Measurements from ENCODE around the gene CAMK2D. TPM values are rescaled to one million over a fixed set of nuclear protein-coding genes. Genes with fewer than 3 reads are reported as not detected.

CAMK2D gene
- total and polyA plus RNA-seq, 5 donors, result 77.2 to 177 (median 150) TPM

DNA sequence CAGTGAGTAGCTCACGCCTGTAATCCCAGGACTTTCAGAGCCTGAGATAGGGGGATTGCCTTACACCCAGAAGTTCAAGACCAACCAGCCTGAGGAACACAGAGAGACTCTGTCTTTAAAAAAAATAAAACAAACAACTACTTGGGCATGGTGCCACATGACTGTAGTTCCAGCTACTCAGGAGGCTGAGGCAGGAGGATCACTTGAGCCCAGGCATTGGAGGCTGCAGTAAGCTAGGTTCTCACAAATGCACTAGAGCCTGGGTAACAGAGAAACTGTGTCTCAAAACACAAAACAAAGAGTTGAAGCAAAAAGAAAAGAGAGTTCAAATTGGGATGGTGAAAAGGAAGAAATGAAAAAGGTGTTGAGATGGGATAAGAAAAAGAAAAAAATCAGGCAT is 10.8 kb downstream of the CAMK2D start:
- no peak overlapping the region for H3K4me3 ChIP-seq (ENCODE audit: low read length)
- H3K27me3 ChIP-seq (ENCODE audit: control insufficient read depth, insufficient read depth), result no peaks in the 10 kb centered on the region
- intact Hi-C loops (cut with DNase I), result loop anchor here in 2 of 4 donors (10.0 kb wide), 2 partner anchors 46 to 76 kb away; no protein-coding TSS in a partner anchor
- no peak overlapping the region for H3K27ac ChIP-seq (ENCODE audit: low read length)
- H3K9me3 ChIP-seq (ENCODE audit: control insufficient read depth, low read length), result no peaks in the 10 kb centered on the region
- H3K4me1 ChIP-seq (ENCODE audit: control insufficient read depth, insufficient read depth, low read length), result no peaks in the 10 kb centered on the region
- 89% methylated on average over 1 of the region's 1 CpG for WGBS
- no peak for ATAC-seq
- no peak for DNase-seq

DNA sequence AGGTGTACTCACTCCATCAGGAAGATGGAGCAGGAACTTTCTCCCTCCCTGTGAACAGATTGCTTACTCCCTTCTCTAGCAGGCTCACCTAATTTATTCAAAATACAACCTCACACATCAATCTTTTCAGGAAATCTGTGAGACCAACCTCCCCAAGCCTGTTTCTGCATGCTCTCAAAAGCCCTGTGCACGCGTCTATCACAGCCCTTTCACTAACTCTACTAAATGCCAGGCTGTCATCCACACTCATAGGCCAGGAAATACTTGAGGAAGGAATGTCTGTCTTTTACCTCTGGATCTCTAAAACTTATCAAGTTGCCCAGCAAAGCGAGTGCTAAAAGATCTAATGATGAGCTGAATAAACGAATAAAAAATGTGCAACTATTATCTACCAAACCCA is 11.2 kb downstream of the CAMK2D start:
- H3K27me3 ChIP-seq (ENCODE audit: control insufficient read depth, insufficient read depth), result no peaks in the 10 kb centered on the region
- intact Hi-C loops (cut with DNase I), result loop anchor here in 2 of 4 donors (10.0 kb wide), 2 partner anchors 45 to 75 kb away; no protein-coding TSS in a partner anchor
- ATAC-seq, result no peak
- 76% methylated on average over 4 of the region's 4 CpGs for WGBS
- no peaks in the 10 kb centered on the region for H3K4me1 ChIP-seq (ENCODE audit: control insufficient read depth, insufficient read depth, low read length)
- DNase-seq, result no peak
- no peak overlapping the region for H3K27ac ChIP-seq (ENCODE audit: low read length)
- no peak overlapping the region for H3K4me3 ChIP-seq (ENCODE audit: low read length)
- H3K9me3 ChIP-seq (ENCODE audit: control insufficient read depth, low read length), result no peaks in the 10 kb centered on the region

DNA sequence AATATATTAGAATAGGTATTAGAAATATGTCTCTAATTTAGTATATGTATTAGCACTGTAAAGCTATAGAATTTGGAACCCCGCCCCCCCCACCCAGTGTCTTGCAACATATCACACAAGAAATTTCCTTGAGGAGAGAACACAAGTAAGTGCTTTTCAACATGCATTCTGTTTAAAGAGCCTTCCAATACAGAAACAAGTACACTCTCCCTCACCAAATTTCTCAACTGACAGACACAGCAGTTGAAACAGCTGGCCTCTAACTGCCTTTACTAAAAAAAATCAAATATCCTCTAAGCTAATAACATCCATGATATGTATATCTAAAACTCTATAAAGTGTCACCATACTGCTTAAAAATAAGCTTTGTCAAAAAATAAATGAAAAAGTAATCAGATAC is 12.4 kb downstream of the CAMK2D start:
- no peaks in the 10 kb centered on the region for H3K9me3 ChIP-seq (ENCODE audit: control insufficient read depth, low read length)
- ATAC-seq, result no peak
- intact Hi-C loops (cut with DNase I), result no loop called here
- DNase-seq, result no peak
- no peaks in the 10 kb centered on the region for H3K4me1 ChIP-seq (ENCODE audit: control insufficient read depth, insufficient read depth, low read length)
- WGBS, result 92% methylated on average over 1 of the region's 1 CpG
- no peaks in the 10 kb centered on the region for H3K27me3 ChIP-seq (ENCODE audit: control insufficient read depth, insufficient read depth)
- no peak overlapping the region for H3K4me3 ChIP-seq (ENCODE audit: low read length)
- H3K27ac ChIP-seq (ENCODE audit: low read length), result no peak overlapping the region

DNA sequence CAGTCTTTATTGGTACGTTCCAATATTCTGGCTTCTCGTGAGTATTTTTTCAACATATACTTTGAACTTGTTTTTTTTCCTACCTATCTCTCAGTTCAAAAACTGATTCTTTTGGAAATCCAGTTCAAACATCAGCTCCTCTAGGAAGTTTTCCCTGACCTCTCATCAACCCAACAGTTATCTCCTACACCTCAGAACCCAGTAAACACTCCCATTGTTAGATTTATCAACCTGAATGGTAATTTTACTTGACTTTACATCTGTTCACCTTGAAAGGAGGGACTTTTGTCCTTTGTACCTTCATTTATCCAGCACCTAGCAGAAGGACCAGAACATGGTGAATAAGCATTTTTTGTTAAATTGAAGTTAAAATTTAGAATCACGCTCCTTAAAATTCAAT is 13.6 kb downstream of the CAMK2D start:
- ATAC-seq (no peak), DNase-seq (no peak)
- Histone ChIP-seq H3K27me3 (ENCODE audit: control insufficient read depth, insufficient read depth) (no peaks in the 10 kb centered on the region), H3K9me3 (ENCODE audit: control insufficient read depth, low read length) (no peaks in the 10 kb centered on the region), H3K4me1 (ENCODE audit: control insufficient read depth, insufficient read depth, low read length) (no peaks in the 10 kb centered on the region), H3K4me3 (ENCODE audit: low read length) (no peak overlapping the region), H3K27ac (ENCODE audit: low read length) (no peak overlapping the region)
- intact Hi-C loops (cut with DNase I), result no loop called here
- 95% methylated on average over 3 of the region's 3 CpGs for WGBS

DNA sequence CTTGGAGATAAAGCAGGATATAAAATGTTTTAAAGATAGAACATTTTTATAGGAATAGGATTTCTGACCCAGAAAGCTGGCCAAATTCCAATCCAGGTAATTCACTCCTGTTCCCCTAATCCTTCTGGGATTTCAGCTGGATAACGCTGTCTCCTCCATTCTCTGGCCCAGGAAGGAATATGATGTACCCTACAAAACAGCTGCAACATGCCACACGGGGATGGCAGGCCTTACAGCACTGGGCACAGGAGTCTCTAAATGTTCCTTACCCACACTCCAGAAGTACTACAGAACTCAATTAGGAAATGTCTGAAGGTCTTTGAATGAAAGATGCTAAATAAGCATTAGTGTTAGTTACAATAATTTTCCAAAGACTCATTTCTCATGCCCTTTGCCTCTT is 15.8 kb downstream of the CAMK2D start:
- H3K9me3 ChIP-seq (ENCODE audit: control insufficient read depth, low read length), result no peaks in the 10 kb centered on the region
- intact Hi-C loops (cut with DNase I), result no loop called here
- no peak overlapping the region for H3K4me3 ChIP-seq (ENCODE audit: low read length)
- ATAC-seq (no peak), DNase-seq (no peak)
- peaks cover 2% of the 10 kb centered on the region for H3K4me1 ChIP-seq (ENCODE audit: control insufficient read depth, insufficient read depth, low read length)
- 94% methylated on average over 2 of the region's 2 CpGs for WGBS
- no peak overlapping the region for H3K27ac ChIP-seq (ENCODE audit: low read length)
- H3K27me3 ChIP-seq (ENCODE audit: control insufficient read depth, insufficient read depth), result no peaks in the 10 kb centered on the region

DNA sequence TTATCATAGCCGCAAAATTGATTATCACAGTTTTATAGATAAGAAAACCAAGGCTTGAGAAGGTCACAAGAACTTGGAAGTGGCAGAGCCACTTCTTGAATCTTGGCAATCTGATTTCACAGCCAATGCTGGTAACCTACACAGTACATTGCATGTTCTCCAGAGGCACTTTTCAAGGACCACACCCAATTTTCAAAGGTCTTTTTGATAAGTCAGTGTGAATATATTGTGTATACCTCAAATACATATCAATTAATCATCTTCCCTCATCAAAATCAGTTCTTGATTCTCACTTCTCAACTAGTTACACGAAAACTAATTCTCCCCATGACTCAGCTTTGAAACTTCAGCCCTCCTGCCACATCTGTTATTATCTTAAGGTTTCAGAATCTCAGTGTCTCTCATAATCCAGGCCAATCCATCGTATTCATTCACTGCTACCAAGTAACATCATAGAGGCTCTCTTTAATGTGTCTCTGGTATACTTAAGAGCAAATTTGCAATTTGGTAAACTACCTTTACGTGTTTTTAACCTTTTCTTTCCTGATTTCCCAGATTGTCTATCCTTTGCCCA is 16.8 kb downstream of the CAMK2D start:
- Histone ChIP-seq H3K9me3 (ENCODE audit: control insufficient read depth, low read length) (no peaks in the 10 kb centered on the region), H3K4me3 (ENCODE audit: low read length) (no peak overlapping the region), H3K27me3 (ENCODE audit: control insufficient read depth, insufficient read depth) (no peaks in the 10 kb centered on the region), H3K27ac (ENCODE audit: low read length) (no peak overlapping the region), H3K4me1 (ENCODE audit: control insufficient read depth, insufficient read depth, low read length) (peaks cover 2% of the 10 kb centered on the region)
- no peak for ATAC-seq
- DNase-seq, result no peak
- intact Hi-C loops (cut with DNase I), result no loop called here
- WGBS, result 88% methylated on average over 4 of the region's 4 CpGs

DNA sequence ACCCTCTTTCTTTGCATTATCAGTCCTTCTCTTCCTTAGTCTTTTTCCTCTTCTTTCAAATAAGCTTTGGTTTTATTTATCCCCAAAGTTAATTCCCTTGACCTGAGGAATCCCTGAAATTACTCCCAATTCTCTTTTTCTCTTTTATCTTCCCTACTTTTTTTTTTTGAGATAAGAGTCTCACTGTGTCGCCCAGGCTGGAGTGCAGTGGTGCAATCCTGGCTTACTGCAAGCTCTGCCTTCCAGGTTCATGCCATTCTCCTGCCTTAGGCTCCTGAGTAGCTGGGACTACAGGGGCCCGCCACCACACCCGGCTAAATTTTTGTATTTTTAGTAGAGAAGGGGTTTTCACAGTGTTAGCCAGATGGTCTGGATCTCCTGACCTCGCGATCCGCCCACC is 17.8 kb downstream of the CAMK2D start:
- 90% methylated on average over 6 of the region's 6 CpGs for WGBS
- H3K9me3 ChIP-seq (ENCODE audit: control insufficient read depth, low read length), result no peaks in the 10 kb centered on the region
- H3K27ac ChIP-seq (ENCODE audit: low read length), result no peak overlapping the region
- ATAC-seq (no peak), DNase-seq (no peak)
- no peak overlapping the region for H3K4me3 ChIP-seq (ENCODE audit: low read length)
- peaks cover 4% of the 10 kb centered on the region for H3K4me1 ChIP-seq (ENCODE audit: control insufficient read depth, insufficient read depth, low read length)
- H3K27me3 ChIP-seq (ENCODE audit: control insufficient read depth, insufficient read depth), result no peaks in the 10 kb centered on the region
- intact Hi-C loops (cut with DNase I), result loop anchor here in 1 of 4 donors (2.0 kb wide), 1 partner anchor 37 kb away; no protein-coding TSS in a partner anchor

DNA sequence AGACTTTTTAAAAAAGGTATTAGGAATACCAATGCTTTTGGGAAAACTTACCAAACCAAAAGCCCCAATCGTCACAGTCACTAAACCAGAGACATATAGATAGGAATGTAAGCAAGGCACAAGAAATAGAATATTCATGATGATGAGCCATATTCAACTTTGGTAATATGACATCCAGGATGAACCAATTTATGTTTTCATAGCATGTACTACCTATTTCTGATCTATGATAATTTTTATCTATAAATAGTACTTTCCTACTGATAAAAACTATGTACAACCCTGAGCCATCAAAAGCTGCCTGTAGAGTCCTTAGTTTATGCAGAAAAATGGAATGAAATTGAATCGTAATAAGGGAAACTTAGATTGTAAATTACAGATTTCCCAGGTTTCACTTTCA is 18.9 kb downstream of the CAMK2D start:
- 86% methylated on average over 2 of the region's 2 CpGs for WGBS

DNA sequence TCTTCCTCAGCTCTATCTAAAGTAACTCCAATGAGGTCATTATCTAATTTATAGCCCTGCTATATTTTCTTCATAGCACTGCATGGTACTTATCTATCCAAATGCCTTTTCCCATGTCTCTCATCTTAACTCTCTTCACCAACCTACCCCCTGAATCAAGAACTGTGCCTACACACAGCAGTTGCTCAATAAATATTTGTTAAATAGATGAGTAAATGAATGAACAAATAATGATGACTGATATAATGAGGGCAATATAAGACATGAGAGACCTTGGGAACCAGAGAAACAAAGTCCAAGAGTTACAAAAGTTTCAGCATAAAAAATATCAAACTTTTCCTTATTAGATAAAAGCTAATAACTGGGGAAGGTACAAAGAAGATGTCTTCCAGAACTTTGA is 19.6 kb downstream of the CAMK2D start:
- H3K27ac ChIP-seq (ENCODE audit: low read length), result no peak overlapping the region
- DNase-seq (no peak), ATAC-seq (no peak)
- no peak overlapping the region for H3K4me3 ChIP-seq (ENCODE audit: low read length)
- H3K9me3 ChIP-seq (ENCODE audit: control insufficient read depth, low read length), result no peaks in the 10 kb centered on the region
- intact Hi-C loops (cut with DNase I), result loop anchor here in 1 of 4 donors (2.0 kb wide), 1 partner anchor 35 kb away; no protein-coding TSS in a partner anchor
- no peaks in the 10 kb centered on the region for H3K27me3 ChIP-seq (ENCODE audit: control insufficient read depth, insufficient read depth)
- peaks cover 4% of the 10 kb centered on the region for H3K4me1 ChIP-seq (ENCODE audit: control insufficient read depth, insufficient read depth, low read length)

More for the DNA sequence above, 18.9 kb downstream of the CAMK2D start:
- DNase-seq (no peak), ATAC-seq (no peak)
- Histone ChIP-seq H3K4me1 (ENCODE audit: control insufficient read depth, insufficient read depth, low read length) (peaks cover 4% of the 10 kb centered on the region), H3K27ac (ENCODE audit: low read length) (no peak overlapping the region), H3K9me3 (ENCODE audit: control insufficient read depth, low read length) (no peaks in the 10 kb centered on the region), H3K27me3 (ENCODE audit: control insufficient read depth, insufficient read depth) (no peaks in the 10 kb centered on the region), H3K4me3 (ENCODE audit: low read length) (no peak overlapping the region)
- intact Hi-C loops (cut with DNase I), result loop anchor here in 1 of 4 donors (2.0 kb wide), 1 partner anchor 36 kb away; no protein-coding TSS in a partner anchor

DNA sequence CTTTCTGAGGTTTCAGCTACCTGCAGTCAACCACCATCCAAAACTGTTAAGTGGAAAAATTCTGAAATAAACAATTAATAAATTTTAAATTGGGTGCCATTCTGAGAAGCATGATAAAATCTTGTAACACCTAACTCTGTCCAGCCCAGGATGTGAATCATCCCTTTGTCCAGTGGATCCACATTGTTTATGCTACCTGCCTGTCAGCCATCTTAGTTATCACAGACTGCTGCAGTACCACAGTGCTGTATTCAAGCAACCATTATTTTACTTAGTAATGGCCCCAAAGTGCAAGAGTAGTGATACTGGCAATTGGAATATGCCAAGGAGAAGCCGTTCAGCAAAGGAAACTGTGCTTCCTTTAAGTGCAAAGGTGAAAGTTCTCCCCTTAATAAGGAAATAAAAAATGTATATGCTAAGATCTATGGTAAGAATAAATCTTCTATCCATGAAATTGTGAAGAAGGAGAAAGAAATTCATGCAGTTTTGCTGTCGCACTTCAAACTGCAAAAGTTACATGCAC is 20.6 kb downstream of the CAMK2D start:
- ATAC-seq, result no peak
- H3K27ac ChIP-seq (ENCODE audit: low read length), result no peak overlapping the region

DNA sequence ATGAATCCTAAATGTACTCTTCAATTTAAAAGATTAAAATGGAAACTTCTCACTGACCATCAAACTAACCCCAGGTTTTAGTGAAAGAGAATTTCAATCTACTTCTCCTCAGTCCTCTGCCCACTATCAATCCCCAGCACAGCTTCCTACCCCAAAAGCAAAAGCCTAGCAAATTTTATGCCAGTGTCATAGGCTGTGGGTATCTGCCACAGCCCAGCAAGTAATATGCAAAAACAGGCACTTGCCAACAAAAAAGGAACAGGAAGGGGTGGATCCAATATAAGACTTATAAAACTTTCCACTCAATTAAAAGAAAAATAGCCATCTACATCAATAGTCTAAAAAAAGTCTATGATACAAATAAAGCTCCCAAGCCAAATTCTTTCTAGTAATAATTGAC is 22.3 kb downstream of the CAMK2D start:
- Histone ChIP-seq H3K27ac (ENCODE audit: low read length) (peak overlapping the region; percentile 68), H3K4me1 (ENCODE audit: control insufficient read depth, insufficient read depth, low read length) (peaks cover 4% of the 10 kb centered on the region), H3K4me3 (ENCODE audit: low read length) (no peak overlapping the region), H3K27me3 (ENCODE audit: control insufficient read depth, insufficient read depth) (no peaks in the 10 kb centered on the region), H3K9me3 (ENCODE audit: control insufficient read depth, low read length) (no peaks in the 10 kb centered on the region)
- DNase-seq, result no peak
- intact Hi-C loops (cut with DNase I), result no loop called here
- ATAC-seq, result peak; percentile 48 to 74

More for the DNA sequence above, 20.6 kb downstream of the CAMK2D start:
- peaks cover 4% of the 10 kb centered on the region for H3K4me1 ChIP-seq (ENCODE audit: control insufficient read depth, insufficient read depth, low read length)
- H3K4me3 ChIP-seq (ENCODE audit: low read length), result no peak overlapping the region
- no peaks in the 10 kb centered on the region for H3K9me3 ChIP-seq (ENCODE audit: control insufficient read depth, low read length)
- intact Hi-C loops (cut with DNase I), result no loop called here
- DNase-seq, result no peak
- 86% methylated on average over 2 of the region's 2 CpGs for WGBS
- no peaks in the 10 kb centered on the region for H3K27me3 ChIP-seq (ENCODE audit: control insufficient read depth, insufficient read depth)

DNA sequence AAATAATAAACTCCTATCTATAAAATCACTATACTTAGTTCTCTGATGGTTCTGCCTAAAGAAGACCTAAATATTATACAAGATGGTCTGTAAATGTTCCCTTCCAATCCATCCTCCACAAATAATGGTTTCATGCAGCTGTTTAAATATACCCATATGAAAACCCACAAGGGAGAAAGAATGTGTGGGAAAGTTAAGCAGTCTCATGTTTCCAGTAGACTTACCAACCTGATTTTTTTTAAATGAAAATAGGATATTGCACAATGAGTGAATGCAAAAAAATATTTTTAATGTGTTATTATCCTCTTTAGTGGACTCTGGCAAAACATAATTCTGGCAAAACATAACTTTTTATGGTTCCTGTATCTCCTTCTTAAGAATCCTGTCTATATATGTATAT is 23.3 kb downstream of the CAMK2D start:
- H3K9me3 ChIP-seq (ENCODE audit: control insufficient read depth, low read length), result no peaks in the 10 kb centered on the region
- intact Hi-C loops (cut with DNase I), result no loop called here
- H3K27ac ChIP-seq (ENCODE audit: low read length), result no peak overlapping the region
- ATAC-seq (no peak), DNase-seq (no peak)
- no peak overlapping the region for H3K4me3 ChIP-seq (ENCODE audit: low read length)
- H3K4me1 ChIP-seq (ENCODE audit: control insufficient read depth, insufficient read depth, low read length), result peaks cover 4% of the 10 kb centered on the region
- no peaks in the 10 kb centered on the region for H3K27me3 ChIP-seq (ENCODE audit: control insufficient read depth, insufficient read depth)
